ENCODE measurements around the gene CHRNA5.

The CHRNA5 gene

DNA sequence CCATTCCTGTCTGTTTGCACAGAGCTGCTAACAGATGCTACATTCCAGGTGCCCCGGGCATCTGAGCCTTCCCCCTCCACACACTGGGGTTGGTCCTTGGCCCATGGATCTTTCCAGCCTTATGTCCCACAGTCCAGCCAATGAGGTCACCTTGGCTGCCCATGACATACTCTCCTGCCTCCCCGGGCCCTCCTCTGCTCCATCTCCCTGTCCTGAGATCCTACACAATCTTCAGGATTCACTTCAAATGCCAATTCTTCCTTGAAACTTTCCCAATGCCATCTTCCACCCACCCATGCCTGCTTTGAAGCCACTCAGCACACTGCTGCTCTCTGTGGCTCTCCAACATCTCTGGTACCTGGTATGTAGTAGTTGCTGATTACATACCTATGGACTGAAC is 51.2 kb downstream of the CHRNA5 start:
- Histone ChIP-seq H3K4me3 (ENCODE audit: low read length) (no peak overlapping the region), H3K27ac (ENCODE audit: low read length) (no peak overlapping the region), H3K4me2 (ENCODE audit: low read depth, low read length) (no peak overlapping the region), H3K36me3 (replicated peaks; ENCODE audit: insufficient read depth, low read length) (no peaks in the 10 kb centered on the region), H3F3A (ENCODE audit: insufficient read depth, low read length) (no peaks in the 10 kb centered on the region), H3K9me2 (replicated peaks; ENCODE audit: insufficient read depth, low read length) (no peaks in the 10 kb centered on the region), H3K27me3 (replicated peaks; ENCODE audit: insufficient read depth, low read length) (peaks cover 17% of the 10 kb centered on the region), H3K9ac (ENCODE audit: low read length) (no peak overlapping the region), H3K4me1 (ENCODE audit: low read length) (no peaks in the 10 kb centered on the region), H4K20me1 (ENCODE audit: insufficient read depth, low read length) (no peaks in the 10 kb centered on the region), H2AFZ (ENCODE audit: low read length) (no peak overlapping the region), H3K9me3 (replicated peaks; ENCODE audit: insufficient read depth, low read length) (no peaks in the 10 kb centered on the region), H3K79me2 (ENCODE audit: low read length) (no peaks in the 10 kb centered on the region)
- TF ChIP-seq, protein P1, sequence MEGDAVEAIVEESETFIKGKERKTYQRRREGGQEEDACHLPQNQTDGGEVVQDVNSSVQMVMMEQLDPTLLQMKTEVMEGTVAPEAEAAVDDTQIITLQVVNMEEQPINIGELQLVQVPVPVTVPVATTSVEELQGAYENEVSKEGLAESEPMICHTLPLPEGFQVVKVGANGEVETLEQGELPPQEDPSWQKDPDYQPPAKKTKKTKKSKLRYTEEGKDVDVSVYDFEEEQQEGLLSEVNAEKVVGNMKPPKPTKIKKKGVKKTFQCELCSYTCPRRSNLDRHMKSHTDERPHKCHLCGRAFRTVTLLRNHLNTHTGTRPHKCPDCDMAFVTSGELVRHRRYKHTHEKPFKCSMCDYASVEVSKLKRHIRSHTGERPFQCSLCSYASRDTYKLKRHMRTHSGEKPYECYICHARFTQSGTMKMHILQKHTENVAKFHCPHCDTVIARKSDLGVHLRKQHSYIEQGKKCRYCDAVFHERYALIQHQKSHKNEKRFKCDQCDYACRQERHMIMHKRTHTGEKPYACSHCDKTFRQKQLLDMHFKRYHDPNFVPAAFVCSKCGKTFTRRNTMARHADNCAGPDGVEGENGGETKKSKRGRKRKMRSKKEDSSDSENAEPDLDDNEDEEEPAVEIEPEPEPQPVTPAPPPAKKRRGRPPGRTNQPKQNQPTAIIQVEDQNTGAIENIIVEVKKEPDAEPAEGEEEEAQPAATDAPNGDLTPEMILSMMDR (IDR thresholded peaks at IDR 0.05; ENCODE audit: low read length): no peak
- TF ChIP-seq EZH2phosphoT487 (IDR thresholded peaks at IDR 0.05; ENCODE audit: low read length) (no peak), EZH2 (optimal IDR thresholded peaks at IDR 0.05; ENCODE audit: low read depth, low read length) (no peak)
- DNase-seq: no peak

- no peaks in the 10 kb centered on the region for H3K36me3 ChIP-seq (replicated peaks; ENCODE audit: insufficient read depth, low read length)
- H3K27ac ChIP-seq (ENCODE audit: low read length): no peak overlapping the region
- no peaks in the 10 kb centered on the region for H3K4me1 ChIP-seq (ENCODE audit: low read length)
- H3K9me3 ChIP-seq (replicated peaks; ENCODE audit: insufficient read depth, low read length): no peaks in the 10 kb centered on the region
- no peak for DNase-seq
- peaks cover 18% of the 10 kb centered on the region for H3K27me3 ChIP-seq (replicated peaks; ENCODE audit: insufficient read depth, low read length)
- no peak overlapping the region for H3K9ac ChIP-seq (ENCODE audit: low read length)
- H3K9me2 ChIP-seq (replicated peaks; ENCODE audit: insufficient read depth, low read length): no peaks in the 10 kb centered on the region
- TF ChIP-seq EZH2phosphoT487 (IDR thresholded peaks at IDR 0.05; ENCODE audit: low read length) (no peak), EZH2 (optimal IDR thresholded peaks at IDR 0.05; ENCODE audit: low read depth, low read length) (no peak)
- TF ChIP-seq, protein P1 (IDR thresholded peaks at IDR 0.05; ENCODE audit: low read length): no peak
- no peaks in the 10 kb centered on the region for H3K79me2 ChIP-seq (ENCODE audit: low read length)
- no peak overlapping the region for H2AFZ ChIP-seq (ENCODE audit: low read length)
- no peak overlapping the region for H3K4me3 ChIP-seq (ENCODE audit: low read length)
- no peaks in the 10 kb centered on the region for H4K20me1 ChIP-seq (ENCODE audit: insufficient read depth, low read length)
- no peaks in the 10 kb centered on the region for H3F3A ChIP-seq (ENCODE audit: insufficient read depth, low read length)
- no peak overlapping the region for H3K4me2 ChIP-seq (ENCODE audit: low read depth, low read length)
These were observed 51.8 kb downstream of the CHRNA5 start for GRCh38 chr15:78617076-78617475.

- Histone ChIP-seq H3K79me2 (ENCODE audit: low read length) (no peaks in the 10 kb centered on the region), H3K36me3 (replicated peaks; ENCODE audit: insufficient read depth, low read length) (no peaks in the 10 kb centered on the region), H4K20me1 (ENCODE audit: insufficient read depth, low read length) (no peaks in the 10 kb centered on the region), H3K9me2 (replicated peaks; ENCODE audit: insufficient read depth, low read length) (no peaks in the 10 kb centered on the region), H2AFZ (ENCODE audit: low read length) (no peak overlapping the region), H3K4me3 (ENCODE audit: low read length) (no peak overlapping the region), H3K9me3 (replicated peaks; ENCODE audit: insufficient read depth, low read length) (no peaks in the 10 kb centered on the region), H3K4me2 (ENCODE audit: low read depth, low read length) (no peak overlapping the region), H3K9ac (ENCODE audit: low read length) (no peak overlapping the region), H3K4me1 (ENCODE audit: low read length) (no peaks in the 10 kb centered on the region), H3F3A (ENCODE audit: insufficient read depth, low read length) (no peaks in the 10 kb centered on the region), H3K27ac (ENCODE audit: low read length) (no peak overlapping the region), H3K27me3 (replicated peaks; ENCODE audit: insufficient read depth, low read length) (peaks cover 22% of the 10 kb centered on the region)
- no peak for DNase-seq
- TF ChIP-seq EZH2phosphoT487 (IDR thresholded peaks at IDR 0.05; ENCODE audit: low read length) (no peak), EZH2 (optimal IDR thresholded peaks at IDR 0.05; ENCODE audit: low read depth, low read length) (no peak)
- TF ChIP-seq, protein P1 (IDR thresholded peaks at IDR 0.05; ENCODE audit: low read length): no peak
These were observed 52.2 kb downstream of the CHRNA5 start for GRCh38 chr15:78617516-78617915.

Measured in MM.1S (cell line).